H1 (cell line): ENCODE measurements around the gene UBALD1. TPM values are rescaled to one million over a fixed set of nuclear protein-coding genes. Genes with fewer than 3 reads are reported as not detected.

ENCODE experiments used
- CTCF ChIA-PET: fragments of 300-600 bp; sonication (Branson Sonifier 250); formaldehyde crosslinking; loops from one replicate; lab custom pipeline; 2021; ENCODE audit not compliant: partially characterized antibody; lab: Charles Lee
- POLR2A ChIA-PET: fragments of 300-600 bp; sonication (Branson Sonifier 250); formaldehyde crosslinking; loops from one replicate; lab custom pipeline; 2021; ENCODE audit warnings: inconsistent platforms; ENCODE audit not compliant: partially characterized antibody; lab: Charles Lee
- DNase-seq, 2 experiments: peaks; one replicate each; pipeline versions ENCODE4 v3.0.0 to v3.0.0-alpha.2; 2010 to 2022; ENCODE audit warnings: low spot score in 2 of 2, low read depth in 1 of 2, mixed read lengths in 1 of 2
- FAIRE-seq: peaks from 2 replicates; lab custom pipeline; 2011; peaks lifted over from hg19 to GRCh38; lab: Jason Lieb, UNC
- H2AFZ ChIP-seq: 2 replicates; pipeline ENCODE4 v1.8.1; 2012; ENCODE audit warnings: low read length, inconsistent platforms
- H2AK5ac ChIP-seq: 2 replicates; pipeline ENCODE4 v1.6.1; 2013; ENCODE audit warnings: low read depth, low read length
- H2BK120ac ChIP-seq: replicated peaks from 2 replicates; pipeline ENCODE3; 2013; ENCODE audit warnings: low read depth, low read length, inconsistent platforms
- H2BK12ac ChIP-seq: 2 replicates; pipeline ENCODE4 v1.6.1; 2013; ENCODE audit warnings: low read depth, low read length
- H2BK15ac ChIP-seq: 2 replicates; pipeline ENCODE4 v1.6.1; 2013; ENCODE audit warnings: low read length
- H2BK20ac ChIP-seq: 2 replicates; pipeline ENCODE4 v1.6.1; 2013; ENCODE audit warnings: low read length
- H2BK5ac ChIP-seq: 2 replicates; pipeline ENCODE4 v1.6.1; 2013; ENCODE audit warnings: low read depth, low read length
- H3K14ac ChIP-seq: 2 replicates; pipeline ENCODE4 v1.6.1; 2013; ENCODE audit warnings: inconsistent platforms; ENCODE audit not compliant: insufficient read length
- H3K18ac ChIP-seq: 2 replicates; pipeline ENCODE4 v1.6.1; 2013; ENCODE audit warnings: low read length; ENCODE audit errors: extremely low read depth
- H3K23ac ChIP-seq: 2 replicates; pipeline ENCODE4 v1.6.1; 2013; ENCODE audit warnings: inconsistent platforms; ENCODE audit not compliant: insufficient read length
- H3K23me2 ChIP-seq: 2 replicates; pipeline ENCODE4 v1.6.1; 2013; ENCODE audit warnings: low read depth, low read length
- H3K27ac ChIP-seq: 2 replicates; pipeline ENCODE4 v1.6.1; 2011; ENCODE audit warnings: low read depth, low read length, inconsistent platforms
- H3K27me3 ChIP-seq, 4 experiments: replicated peaks in 1 of 4; 1 replicate in 1 of 4; 2 replicates in 3 of 4; pipeline versions ENCODE4 v1.6.1 to v1.8.1; 2011 to 2013; ENCODE audit warnings: low read length in 3 of 4, mild to moderate bottlenecking in 3 of 4, inconsistent platforms in 2 of 4, mixed read lengths in 2 of 4, moderate library complexity in 1 of 4; ENCODE audit not compliant: control insufficient read depth in 3 of 4, insufficient read depth in 3 of 4; ENCODE audit errors: extremely low read depth in 1 of 4
- H3K36me3 ChIP-seq, 4 experiments: 2 replicates each; pipeline versions ENCODE4 v1.6.1 to v1.8.1; 2011 to 2013; ENCODE audit warnings: mild to moderate bottlenecking in 4 of 4, low read length in 3 of 4, moderate library complexity in 2 of 4, control low read depth in 1 of 4, inconsistent platforms in 1 of 4; ENCODE audit not compliant: insufficient read depth in 4 of 4, control insufficient read depth in 2 of 4
- H3K4ac ChIP-seq: replicated peaks from 2 replicates; pipeline ENCODE3; 2013; ENCODE audit warnings: low read length, low read depth, mixed read lengths, inconsistent platforms; ENCODE audit not compliant: insufficient read length
- H3K4me1 ChIP-seq, 4 experiments: replicated peaks in 1 of 4; 1 replicate in 1 of 4; 2 replicates in 3 of 4; pipeline versions ENCODE4 v1.6.1 to v1.8.1; 2011 to 2013; ENCODE audit warnings: low read length in 3 of 4, inconsistent platforms in 2 of 4, mixed read lengths in 1 of 4; ENCODE audit not compliant: insufficient read depth in 4 of 4, control insufficient read depth in 3 of 4
- H3K4me2 ChIP-seq, 2 experiments: 2 replicates each; pipeline versions ENCODE4 v1.6.1 to v1.8.1; 2011 to 2013; ENCODE audit warnings: low read depth in 2 of 2, low read length in 2 of 2, control low read depth in 1 of 2, inconsistent platforms in 1 of 2, mild to moderate bottlenecking in 1 of 2; ENCODE audit not compliant: insufficient read depth in 1 of 2
- H3K4me3 ChIP-seq, 4 experiments: fragments of 200-600, 300-600 bp in 1 of 4; sonication (generic), shearing (Covaris generic), sonication (Bioruptor Twin) in 1 of 4; 2 replicates each; pipeline versions ENCODE4 v1.5.1 to v1.8.1; 2011 to 2016; ENCODE audit warnings: low read length in 4 of 4, low read depth in 3 of 4, control low read depth in 2 of 4, inconsistent platforms in 2 of 4, mild to moderate bottlenecking in 2 of 4, mixed read lengths in 1 of 4, moderate library complexity in 1 of 4; ENCODE audit not compliant: insufficient read depth in 2 of 4; ENCODE audit errors: extremely low read depth in 1 of 4
- H3K56ac ChIP-seq: replicated peaks from 2 replicates; pipeline ENCODE3; 2013; ENCODE audit warnings: low read depth, mild to moderate bottlenecking, mixed read lengths, low read length, inconsistent platforms; ENCODE audit not compliant: insufficient read length
- H3K79me1 ChIP-seq: 2 replicates; pipeline ENCODE4 v1.6.1; 2013; ENCODE audit warnings: low read depth, low read length, control low read depth
- H3K79me2 ChIP-seq, 2 experiments: 2 replicates each; pipeline versions ENCODE4 v1.6.1 to v1.8.1; 2012 to 2013; ENCODE audit warnings: low read length in 2 of 2, mild to moderate bottlenecking in 2 of 2, inconsistent platforms in 1 of 2; ENCODE audit not compliant: insufficient read depth in 2 of 2, control insufficient read depth in 1 of 2
- H3K9ac ChIP-seq, 4 experiments: replicated peaks in 1 of 4; 1 replicate in 1 of 4; 2 replicates in 3 of 4; pipeline versions ENCODE4 v1.6.1 to v1.8.1; 2011 to 2013; ENCODE audit warnings: low read depth in 3 of 4, low read length in 3 of 4, control low read depth in 2 of 4, mild to moderate bottlenecking in 2 of 4, moderate library complexity in 2 of 4, inconsistent platforms in 1 of 4; ENCODE audit errors: extremely low read depth in 1 of 4
- H3K9me3 ChIP-seq, 2 experiments: 2 replicates each; pipeline versions ENCODE4 v1.6.1 to v1.8.1; 2012 to 2013; ENCODE audit warnings: mild to moderate bottlenecking in 2 of 2, moderate library complexity in 2 of 2, control low read depth in 1 of 2, inconsistent platforms in 1 of 2, low read depth in 1 of 2, low read length in 1 of 2, mixed read lengths in 1 of 2; ENCODE audit not compliant: insufficient read depth in 2 of 2
- H4K20me1 ChIP-seq, 2 experiments: replicated peaks in 1 of 2; 2 replicates each; pipeline versions ENCODE3 to v1.8.1; 2011 to 2013; ENCODE audit warnings: inconsistent platforms in 2 of 2, low read length in 2 of 2, mild to moderate bottlenecking in 1 of 2; ENCODE audit not compliant: insufficient read depth in 2 of 2, control insufficient read depth in 1 of 2
- H4K5ac ChIP-seq: 2 replicates; pipeline ENCODE4 v1.6.1; 2013; ENCODE audit warnings: low read length, low read depth, mixed read lengths, inconsistent platforms; ENCODE audit not compliant: insufficient read length
- H4K8ac ChIP-seq: 2 replicates; pipeline ENCODE4 v1.8.0; 2013; ENCODE audit warnings: mild to moderate bottlenecking, moderate library complexity, low read length, inconsistent platforms; ENCODE audit not compliant: insufficient read depth; ENCODE audit errors: extremely low read depth
- H4K91ac ChIP-seq: replicated peaks from 2 replicates; pipeline ENCODE3; 2013; ENCODE audit warnings: low read length, mixed read lengths, inconsistent platforms; ENCODE audit not compliant: insufficient read length
- WGBS, 2 experiments: shearing (Covaris generic) in 1 of 2; methylation state at CpG; one replicate each; pipeline versions ENCODE4 v1.1.6 to v1.1.7; 2013 to 2015; ENCODE audit warnings: low lambda C conversion rate in 2 of 2, mixed read lengths in 2 of 2, inconsistent platforms in 1 of 2, low coverage in 1 of 2, missing lambda C conversion rate in 1 of 2; ENCODE audit not compliant: insufficient replicate concordance in 2 of 2, insufficient coverage in 1 of 2, insufficient read length in 1 of 2; ENCODE audit errors: extremely low coverage in 1 of 2, missing lambda C conversion rate in 1 of 2; 5-methylcytosine and 5-hydroxymethylcytosine counted together
- polyA plus RNA-seq, 7 experiments: library from polyadenylated mRNA; depleted of rRNA in 3 of 7; stranded (reverse) in 5 of 7; unstranded in 2 of 7; fragments of >200 nt in 5 of 7; fragments of 200-250 nt in 2 of 7; gene quantifications; 1 replicate in 5 of 7; 2 replicates in 1 of 7; 4 replicates in 1 of 7; pipeline versions ENCODE4 v1.2.1 to v1.2.3, GENCODE V29; 2011 to 2013; ENCODE audit warnings: missing spikeins in 2 of 7, mixed read lengths in 2 of 7
- total RNA-seq: library from RNA; stranded (reverse); fragmentation: NEBNext Ultra II Directional; extraction: Animal tissue kit (Norgen Biotek cat#: 25700); gene quantifications from 2 replicates; pipeline ENCODE4 v1.2.1, GENCODE V29; 2021

The UBALD1 gene
- total and polyA plus RNA-seq, 2 of the 8 experiments (the other 6 are each of a cell fraction or from before 2014, with no cell fraction given) = 28.6 to 62.0 TPM

DNA sequence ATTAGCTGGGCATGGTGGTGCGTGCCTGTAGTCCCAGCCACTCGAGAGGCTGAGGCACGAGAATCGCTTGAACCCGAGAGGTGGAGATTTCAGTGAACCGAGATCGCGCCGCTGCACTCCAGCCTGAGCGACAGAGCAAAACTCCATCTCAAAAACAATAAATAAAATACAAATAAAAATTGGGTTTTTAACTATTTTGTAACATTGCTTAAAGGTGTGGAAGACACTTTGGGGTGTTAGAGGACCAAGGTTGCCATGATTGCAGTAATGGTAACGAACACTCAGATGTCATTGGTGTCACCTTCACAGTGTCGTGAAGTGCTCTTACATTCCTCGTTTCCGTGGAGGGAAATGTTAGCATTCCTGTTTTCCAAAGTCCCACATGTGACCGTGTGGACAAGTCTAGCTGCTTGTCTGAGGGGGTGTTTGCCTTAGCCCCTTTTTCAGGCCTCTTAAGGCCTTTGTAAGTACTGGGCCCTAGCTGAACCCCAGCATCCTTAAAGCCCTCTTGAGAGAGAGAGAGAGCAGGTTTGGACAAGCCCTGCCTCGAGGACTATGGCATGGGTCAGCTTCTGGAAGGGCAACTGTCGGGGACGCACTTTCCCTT lies 49.9 kb downstream of the UBALD1 start:
- Histone ChIP-seq H4K91ac (no peak overlapping the region), H4K8ac (no peak overlapping the region), H3K18ac (no peak overlapping the region), H3K79me1 (no peaks in the 10 kb centered on the region), H2AFZ (no peak overlapping the region), H3K79me2 (no peaks in the 10 kb centered on the region), H3K27ac (no peak overlapping the region), H2BK20ac (no peak overlapping the region), H3K9ac (no peak overlapping the region), H3K4ac (no peak overlapping the region), H3K4me1 (peaks cover 2 to 4% (median 3%) of the 10 kb centered on the region in 4 experiments; a peak in 4 of 7 replicates), H3K9me3 (no peaks in the 10 kb centered on the region), H4K20me1 (no peaks in the 10 kb centered on the region), H2AK5ac (peak overlapping the region; percentile 75; the same call in 1 of the 2 replicates), H3K14ac (no peak overlapping the region), H2BK5ac (no peak overlapping the region), H3K23me2 (no peaks in the 10 kb centered on the region), H3K4me3 (no peak overlapping the region), H3K23ac (no peak overlapping the region), H3K4me2 (no peak overlapping the region), H4K5ac (no peak overlapping the region), H3K56ac (no peak overlapping the region), H2BK12ac (peak overlapping the region; percentile 2; the same call in 1 of the 2 replicates), H2BK15ac (peak overlapping the region; percentile 81; the same call in 1 of the 2 replicates), H3K36me3 (no peaks in the 10 kb centered on the region), H3K27me3 (no peaks in the 10 kb centered on the region; a peak in 1 of 7 replicates), H2BK120ac (no peak overlapping the region)
- 91% methylated on average over 18 of the region's 18 CpGs; no CpG with 5 or more reads in 1 of the 2 experiments for WGBS, 2 experiments
- FAIRE-seq (no peak), DNase-seq (no peak)
- CTCF ChIA-PET = interaction anchor here (0.5 to 40.7 kb wide), 6 partner anchors 11 to 1030 kb away, joined by 4 to 968 read pairs (median 6); no protein-coding TSS in a partner anchor
- POLR2A ChIA-PET = interaction anchor here (0.6 to 1.8 kb wide), 4 partner anchors 9 to 1837 kb away, joined by 4 to 5 read pairs (median 5); partner anchors contain the start of gene C16orf96
